ENCODE measurements around the gene DMRT1.

GRCh38 chr9:886886-887285 lies 45.4 kb downstream of the DMRT1 start:
- no peak for TF ChIP-seq POLR2A (IDR thresholded peaks at IDR 0.05; ENCODE audit: low read depth, low read length)
- no peak for TF ChIP-seq TAF1 (IDR thresholded peaks at IDR 0.05; ENCODE audit: borderline replicate concordance, low read depth, low read length)

Measured in GM12892 (cell line).